K562 (cell line): Measurements from ENCODE around the gene AFF1. TPM values are rescaled to one million over a fixed set of nuclear protein-coding genes. Genes with fewer than 3 reads are reported as not detected.

Source experiments
- CBX3 ChIP-seq, 2 experiments: IDR thresholded peaks; 1 replicate in 1 of 2; 2 replicates in 1 of 2; pipeline ENCODE4 v1.6.1; 2012; ENCODE audit warnings: inconsistent platforms in 2 of 2, low read length in 2 of 2, borderline replicate concordance in 1 of 2, control low read depth in 1 of 2
- DPF2 ChIP-seq: fragments of 450-650 bp; IDR thresholded peaks from 2 replicates; pipeline ENCODE4 v1.6.1; 2016
- EP400 ChIP-seq: fragments of 450-650 bp; IDR thresholded peaks from 2 replicates; pipeline ENCODE4 v1.6.1; 2017; ENCODE audit warnings: antibody characterized with exemption, mild to moderate bottlenecking, moderate library complexity
- FOXK2 ChIP-seq, 2 experiments: fragments of 450-650 bp; IDR thresholded peaks in 1 of 2; conservative IDR thresholded peaks in 1 of 2; 2 replicates each; pipeline ENCODE4 v1.6.1; 2016; ENCODE audit warnings: low read depth in 2 of 2, mild to moderate bottlenecking in 1 of 2
- POLR2B ChIP-seq: fragments of 450-650 bp; IDR thresholded peaks from 2 replicates; pipeline ENCODE4 v1.6.1; 2018; ENCODE audit warnings: low read depth; ENCODE audit not compliant: partially characterized antibody
- RBM34 ChIP-seq: fragments of 200-400 bp; formaldehyde crosslinking; IDR thresholded peaks from 2 replicates; pipeline ENCODE4 v1.6.1; 2018; ENCODE audit warnings: low read length, borderline replicate concordance; ENCODE audit not compliant: insufficient read depth
- ZBTB8A ChIP-seq: fragments of 450-650 bp; IDR thresholded peaks from 2 replicates; pipeline ENCODE4 v1.6.1; 2018; ENCODE audit warnings: mild to moderate bottlenecking, moderate library complexity; ENCODE audit not compliant: partially characterized antibody
- ZFP30 ChIP-seq: fragments of 250-450 bp; sonication (Bioruptor Pico); IDR thresholded peaks from 2 replicates; pipeline ENCODE4 v1.8.0; 2022; ENCODE audit warnings: moderate library complexity, mild to moderate bottlenecking, inconsistent platforms, borderline replicate concordance
- ZNF444 ChIP-seq: fragments of 250-450 bp; sonication (Bioruptor Pico); IDR thresholded peaks from 2 replicates; pipeline ENCODE4 v1.4.0; 2020; ENCODE audit warnings: mild to moderate bottlenecking, moderate library complexity
- polyA plus RNA-seq, 8 experiments: library from polyadenylated mRNA; depleted of rRNA in 4 of 8; stranded (reverse) in 5 of 8; unstranded in 3 of 8; fragments of >200 nt; fragmentation: Nextera tagmentation in 2 of 8; fragmentation: Illumina TruSeq in 1 of 8; extraction: Ambion mirVana in 2 of 8; extraction: Trizol in 1 of 8; gene quantifications; 2 replicates each; pipeline versions ENCODE4 v1.2.1 to v1.2.3, GENCODE V29; 2011 to 2014; ENCODE audit warnings: inconsistent platforms in 1 of 8, missing spikeins in 1 of 8
- total RNA-seq, 7 experiments: library from RNA; depleted of rRNA in 6 of 7; stranded (reverse); fragments of >200 nt in 6 of 7; fragmentation: Illumina TruSeq in 2 of 7; extraction: Trizol in 2 of 7; gene quantifications; 2 replicates each; pipeline versions ENCODE4 v1.2.1 to v1.2.3, GENCODE V29; 2011 to 2021; ENCODE audit warnings: low replicate concordance in 1 of 7
- TF ChIP-seq, protein P1 (sequence below): fragments of 250-450 bp; sonication (Bioruptor Pico); IDR thresholded peaks from 2 replicates; pipeline ENCODE4 v1.5.0; 2020; ENCODE audit warnings: mild to moderate bottlenecking, borderline replicate concordance
- TF ChIP-seq, protein P2 (sequence below): fragments of 450-650 bp; IDR thresholded peaks from 2 replicates; pipeline ENCODE4 v1.7.1; 2018; ENCODE audit warnings: mild to moderate bottlenecking, low read depth; ENCODE audit not compliant: partially characterized antibody
- TF ChIP-seq, protein P3 (sequence below): IDR thresholded peaks from 2 replicates; pipeline ENCODE4 v1.6.1; 2016; ENCODE audit warnings: missing genetic modification characterization, missing compliant biosample characterization
- TF ChIP-seq, protein P4 (sequence below): fragments of 150-350 bp; IDR thresholded peaks from 2 replicates; pipeline ENCODE4 v1.6.1; 2014; ENCODE audit warnings: low read depth, mild to moderate bottlenecking, low read length, borderline replicate concordance
- TF ChIP-seq, protein P5 (sequence below): fragments of 450-650 bp; IDR thresholded peaks from 2 replicates; pipeline ENCODE4 v1.6.1; 2016; ENCODE audit warnings: mild to moderate bottlenecking

The AFF1 gene
- total and polyA plus RNA-seq, 9 of the 15 experiments (the other 6 are each of a cell fraction or from before 2014, with no cell fraction given) = 4.1 to 47.5 (median 17.2) TPM

DNA sequence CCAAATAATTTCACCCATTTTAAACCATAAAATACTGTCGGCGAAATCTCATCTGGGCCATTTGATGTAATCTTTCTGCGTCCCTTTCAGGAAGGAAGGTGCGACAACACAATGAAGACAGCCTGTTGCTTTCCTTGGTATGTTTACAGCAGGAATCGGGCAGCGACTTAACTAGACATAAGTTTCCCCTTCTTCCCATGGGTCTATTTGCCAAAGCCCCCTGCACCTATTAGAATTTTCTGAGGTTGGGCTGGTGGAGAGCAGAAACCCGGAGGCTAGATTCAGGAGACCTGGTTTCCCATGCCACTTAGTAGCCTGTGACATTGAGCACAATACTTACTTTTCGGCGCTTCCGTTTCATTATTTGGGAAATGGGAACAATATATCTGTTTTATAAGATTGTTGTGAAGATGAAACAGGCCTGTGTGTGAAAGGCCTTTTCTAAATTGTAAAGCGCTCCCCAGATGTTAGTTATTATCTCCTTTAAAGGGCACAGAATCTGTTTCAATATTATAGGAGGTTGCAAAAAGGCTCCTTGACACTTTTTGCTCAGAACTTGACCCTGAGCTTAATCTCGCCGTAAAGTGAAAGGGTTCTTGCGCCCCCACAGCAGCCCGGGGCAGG is 552 bp upstream of the AFF1 start (continued):
- TF ChIP-seq, protein P1, sequence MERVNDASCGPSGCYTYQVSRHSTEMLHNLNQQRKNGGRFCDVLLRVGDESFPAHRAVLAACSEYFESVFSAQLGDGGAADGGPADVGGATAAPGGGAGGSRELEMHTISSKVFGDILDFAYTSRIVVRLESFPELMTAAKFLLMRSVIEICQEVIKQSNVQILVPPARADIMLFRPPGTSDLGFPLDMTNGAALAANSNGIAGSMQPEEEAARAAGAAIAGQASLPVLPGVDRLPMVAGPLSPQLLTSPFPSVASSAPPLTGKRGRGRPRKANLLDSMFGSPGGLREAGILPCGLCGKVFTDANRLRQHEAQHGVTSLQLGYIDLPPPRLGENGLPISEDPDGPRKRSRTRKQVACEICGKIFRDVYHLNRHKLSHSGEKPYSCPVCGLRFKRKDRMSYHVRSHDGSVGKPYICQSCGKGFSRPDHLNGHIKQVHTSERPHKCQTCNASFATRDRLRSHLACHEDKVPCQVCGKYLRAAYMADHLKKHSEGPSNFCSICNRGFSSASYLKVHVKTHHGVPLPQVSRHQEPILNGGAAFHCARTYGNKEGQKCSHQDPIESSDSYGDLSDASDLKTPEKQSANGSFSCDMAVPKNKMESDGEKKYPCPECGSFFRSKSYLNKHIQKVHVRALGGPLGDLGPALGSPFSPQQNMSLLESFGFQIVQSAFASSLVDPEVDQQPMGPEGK (CRISPR knock-in tag) = no peak
- no peak for TF ChIP-seq ZNF444 (CRISPR knock-in tag)
- TF ChIP-seq, protein P2, sequence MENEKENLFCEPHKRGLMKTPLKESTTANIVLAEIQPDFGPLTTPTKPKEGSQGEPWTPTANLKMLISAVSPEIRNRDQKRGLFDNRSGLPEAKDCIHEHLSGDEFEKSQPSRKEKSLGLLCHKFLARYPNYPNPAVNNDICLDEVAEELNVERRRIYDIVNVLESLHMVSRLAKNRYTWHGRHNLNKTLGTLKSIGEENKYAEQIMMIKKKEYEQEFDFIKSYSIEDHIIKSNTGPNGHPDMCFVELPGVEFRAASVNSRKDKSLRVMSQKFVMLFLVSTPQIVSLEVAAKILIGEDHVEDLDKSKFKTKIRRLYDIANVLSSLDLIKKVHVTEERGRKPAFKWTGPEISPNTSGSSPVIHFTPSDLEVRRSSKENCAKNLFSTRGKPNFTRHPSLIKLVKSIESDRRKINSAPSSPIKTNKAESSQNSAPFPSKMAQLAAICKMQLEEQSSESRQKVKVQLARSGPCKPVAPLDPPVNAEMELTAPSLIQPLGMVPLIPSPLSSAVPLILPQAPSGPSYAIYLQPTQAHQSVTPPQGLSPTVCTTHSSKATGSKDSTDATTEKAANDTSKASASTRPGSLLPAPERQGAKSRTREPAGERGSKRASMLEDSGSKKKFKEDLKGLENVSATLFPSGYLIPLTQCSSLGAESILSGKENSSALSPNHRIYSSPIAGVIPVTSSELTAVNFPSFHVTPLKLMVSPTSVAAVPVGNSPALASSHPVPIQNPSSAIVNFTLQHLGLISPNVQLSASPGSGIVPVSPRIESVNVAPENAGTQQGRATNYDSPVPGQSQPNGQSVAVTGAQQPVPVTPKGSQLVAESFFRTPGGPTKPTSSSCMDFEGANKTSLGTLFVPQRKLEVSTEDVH = peak; percentile 15
- no peak for TF ChIP-seq ZBTB8A
- TF ChIP-seq CBX3 (IDR thresholded peaks at IDR 0.05; ENCODE audit: borderline replicate concordance in 1 of 2, low read length in 2 of 2) = no peak
- no peak for TF ChIP-seq DPF2
- TF ChIP-seq RBM34 = no peak
- peak; percentile 68 for TF ChIP-seq POLR2B
- TF ChIP-seq, protein P3, sequence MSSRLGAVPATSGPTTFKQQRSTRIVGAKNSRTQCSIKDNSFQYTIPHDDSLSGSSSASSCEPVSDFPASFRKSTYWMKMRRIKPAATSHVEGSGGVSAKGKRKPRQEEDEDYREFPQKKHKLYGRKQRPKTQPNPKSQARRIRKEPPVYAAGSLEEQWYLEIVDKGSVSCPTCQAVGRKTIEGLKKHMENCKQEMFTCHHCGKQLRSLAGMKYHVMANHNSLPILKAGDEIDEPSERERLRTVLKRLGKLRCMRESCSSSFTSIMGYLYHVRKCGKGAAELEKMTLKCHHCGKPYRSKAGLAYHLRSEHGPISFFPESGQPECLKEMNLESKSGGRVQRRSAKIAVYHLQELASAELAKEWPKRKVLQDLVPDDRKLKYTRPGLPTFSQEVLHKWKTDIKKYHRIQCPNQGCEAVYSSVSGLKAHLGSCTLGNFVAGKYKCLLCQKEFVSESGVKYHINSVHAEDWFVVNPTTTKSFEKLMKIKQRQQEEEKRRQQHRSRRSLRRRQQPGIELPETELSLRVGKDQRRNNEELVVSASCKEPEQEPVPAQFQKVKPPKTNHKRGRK (tag) = no peak
- TF ChIP-seq ZFP30 (CRISPR knock-in tag) = no peak
- TF ChIP-seq FOXK2 (conservative IDR thresholded peaks at IDR 0.05 in 1 of 2, IDR thresholded peaks at IDR 0.05 in 1 of 2; ENCODE audit: low read depth in 2 of 2) = peak; percentile 72 to 77
- TF ChIP-seq, protein P4, sequence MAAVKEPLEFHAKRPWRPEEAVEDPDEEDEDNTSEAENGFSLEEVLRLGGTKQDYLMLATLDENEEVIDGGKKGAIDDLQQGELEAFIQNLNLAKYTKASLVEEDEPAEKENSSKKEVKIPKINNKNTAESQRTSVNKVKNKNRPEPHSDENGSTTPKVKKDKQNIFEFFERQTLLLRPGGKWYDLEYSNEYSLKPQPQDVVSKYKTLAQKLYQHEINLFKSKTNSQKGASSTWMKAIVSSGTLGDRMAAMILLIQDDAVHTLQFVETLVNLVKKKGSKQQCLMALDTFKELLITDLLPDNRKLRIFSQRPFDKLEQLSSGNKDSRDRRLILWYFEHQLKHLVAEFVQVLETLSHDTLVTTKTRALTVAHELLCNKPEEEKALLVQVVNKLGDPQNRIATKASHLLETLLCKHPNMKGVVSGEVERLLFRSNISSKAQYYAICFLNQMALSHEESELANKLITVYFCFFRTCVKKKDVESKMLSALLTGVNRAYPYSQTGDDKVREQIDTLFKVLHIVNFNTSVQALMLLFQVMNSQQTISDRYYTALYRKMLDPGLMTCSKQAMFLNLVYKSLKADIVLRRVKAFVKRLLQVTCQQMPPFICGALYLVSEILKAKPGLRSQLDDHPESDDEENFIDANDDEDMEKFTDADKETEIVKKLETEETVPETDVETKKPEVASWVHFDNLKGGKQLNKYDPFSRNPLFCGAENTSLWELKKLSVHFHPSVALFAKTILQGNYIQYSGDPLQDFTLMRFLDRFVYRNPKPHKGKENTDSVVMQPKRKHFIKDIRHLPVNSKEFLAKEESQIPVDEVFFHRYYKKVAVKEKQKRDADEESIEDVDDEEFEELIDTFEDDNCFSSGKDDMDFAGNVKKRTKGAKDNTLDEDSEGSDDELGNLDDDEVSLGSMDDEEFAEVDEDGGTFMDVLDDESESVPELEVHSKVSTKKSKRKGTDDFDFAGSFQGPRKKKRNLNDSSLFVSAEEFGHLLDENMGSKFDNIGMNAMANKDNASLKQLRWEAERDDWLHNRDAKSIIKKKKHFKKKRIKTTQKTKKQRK = no peak
- peak; percentile 40; the same call in 1 of the 2 replicates for TF ChIP-seq EP400
- TF ChIP-seq, protein P5, sequence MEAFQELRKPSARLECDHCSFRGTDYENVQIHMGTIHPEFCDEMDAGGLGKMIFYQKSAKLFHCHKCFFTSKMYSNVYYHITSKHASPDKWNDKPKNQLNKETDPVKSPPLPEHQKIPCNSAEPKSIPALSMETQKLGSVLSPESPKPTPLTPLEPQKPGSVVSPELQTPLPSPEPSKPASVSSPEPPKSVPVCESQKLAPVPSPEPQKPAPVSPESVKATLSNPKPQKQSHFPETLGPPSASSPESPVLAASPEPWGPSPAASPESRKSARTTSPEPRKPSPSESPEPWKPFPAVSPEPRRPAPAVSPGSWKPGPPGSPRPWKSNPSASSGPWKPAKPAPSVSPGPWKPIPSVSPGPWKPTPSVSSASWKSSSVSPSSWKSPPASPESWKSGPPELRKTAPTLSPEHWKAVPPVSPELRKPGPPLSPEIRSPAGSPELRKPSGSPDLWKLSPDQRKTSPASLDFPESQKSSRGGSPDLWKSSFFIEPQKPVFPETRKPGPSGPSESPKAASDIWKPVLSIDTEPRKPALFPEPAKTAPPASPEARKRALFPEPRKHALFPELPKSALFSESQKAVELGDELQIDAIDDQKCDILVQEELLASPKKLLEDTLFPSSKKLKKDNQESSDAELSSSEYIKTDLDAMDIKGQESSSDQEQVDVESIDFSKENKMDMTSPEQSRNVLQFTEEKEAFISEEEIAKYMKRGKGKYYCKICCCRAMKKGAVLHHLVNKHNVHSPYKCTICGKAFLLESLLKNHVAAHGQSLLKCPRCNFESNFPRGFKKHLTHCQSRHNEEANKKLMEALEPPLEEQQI = 0 out of 2 replicates have a peak, but pooled peaks have one; percentile 30
